Muscle of arm (tissue), 12 donors: ENCODE results near the gene RAB6B. TPM values are rescaled to one million over a fixed set of nuclear protein-coding genes. Genes with fewer than 3 reads are reported as not detected.
A peak's percentile ranks its signal among the peaks of the same experiment; 100 is the strongest.

ENCODE experiments used
- DNase-seq: peaks from one replicate; pipeline ENCODE4 v3.0.0-alpha.2; 2013
- polyA plus RNA-seq, 12 donors: library from polyadenylated mRNA; unstranded; fragments of 120-200 nt; gene quantifications; one replicate each; pipeline ENCODE4 v1.2.1, GENCODE V29; 2013; ENCODE audit not compliant: insufficient read length in 12 of 12

Gene RAB6B
- polyA plus RNA-seq, 12 donors = 6.6 to 23.0 (median 9.0) TPM; not detected in 1

GRCh38 chr3:133933097-133934024 is 37.7 kb upstream of the RAB6B start:
- no peak for DNase-seq

GRCh38 chr3:133932009-133932408 is 36.3 kb upstream of the RAB6B start:
- DNase-seq = no peak

- DNase-seq = no peak
Observed at GRCh38 chr3:133931084-133931483, 35.4 kb upstream of the RAB6B start.

GRCh38 chr3:133930341-133930933 is 34.8 kb upstream of the RAB6B start:
- peak; percentile 64 for DNase-seq

- no peak for DNase-seq
Observed at GRCh38 chr3:133928903-133929607, 33.4 kb upstream of the RAB6B start.

- DNase-seq = no peak
Observed at GRCh38 chr3:133928136-133928893, 32.6 kb upstream of the RAB6B start.

GRCh38 chr3:133927540-133928066 is 31.9 kb upstream of the RAB6B start:
- DNase-seq = peak; percentile 45

- no peak for DNase-seq
Observed at GRCh38 chr3:133926736-133927539, 31.3 kb upstream of the RAB6B start.

- no peak for DNase-seq
Observed at GRCh38 chr3:133925960-133926735, 30.5 kb upstream of the RAB6B start.

- no peak for DNase-seq
Observed at GRCh38 chr3:133924041-133924440, 28.4 kb upstream of the RAB6B start.

GRCh38 chr3:133921592-133921991 is 25.9 kb upstream of the RAB6B start:
- DNase-seq = no peak

GRCh38 chr3:133917144-133917543 is 21.5 kb upstream of the RAB6B start:
- no peak for DNase-seq

- no peak for DNase-seq
Observed at GRCh38 chr3:133915685-133916658, 20.3 kb upstream of the RAB6B start.

GRCh38 chr3:133914839-133915600 is 19.3 kb upstream of the RAB6B start:
- no peak for DNase-seq

GRCh38 chr3:133910422-133910821 is 14.7 kb upstream of the RAB6B start:
- no peak for DNase-seq

GRCh38 chr3:133905376-133905775 is 9.7 kb upstream of the RAB6B start:
- DNase-seq = no peak

- DNase-seq = no peak
Observed at GRCh38 chr3:133901847-133902246, 6.2 kb upstream of the RAB6B start.

- DNase-seq = no peak
Observed at GRCh38 chr3:133901083-133901482, 5.4 kb upstream of the RAB6B start.
